ENCODE results near the gene NUP107. TPM values are rescaled to one million over a fixed set of nuclear protein-coding genes. Genes with fewer than 3 reads are reported as not detected.

The NUP107 gene
- total and polyA plus RNA-seq, 8 donors, result 28.3 to 79.4 (median 77.4) TPM

GRCh38 chr12:68784015-68784414, 97.2 kb downstream of the NUP107 start:
- no peak for TF ChIP-seq CTCF (IDR thresholded peaks at IDR 0.05)
- no peaks in the 10 kb centered on the region for H3K9me3 ChIP-seq
- peak overlapping the region in 1 of 2 donors; percentile 85 for H3K27ac ChIP-seq
- intact Hi-C loops (cut with DNase I), result no loop called here
- ATAC-seq, result peak; percentile 54
- peaks cover 0 to 53% of the 10 kb centered on the region in 2 donors for H3K4me1 ChIP-seq
- no peaks in the 10 kb centered on the region for H3K36me3 ChIP-seq
- no peak overlapping the region for H3K4me3 ChIP-seq
- DNase-seq, result peak in 1 of 4 donors; percentile 47
- no peaks in the 10 kb centered on the region for H3K27me3 ChIP-seq

GRCh38 chr12:68785358-68785757, 98.6 kb downstream of the NUP107 start:
- H3K27me3 ChIP-seq, result no peaks in the 10 kb centered on the region
- no peaks in the 10 kb centered on the region for H3K9me3 ChIP-seq
- no peak for TF ChIP-seq CTCF (IDR thresholded peaks at IDR 0.05)
- no peak overlapping the region for H3K4me3 ChIP-seq
- DNase-seq, result no peak
- peaks cover 0 to 53% of the 10 kb centered on the region in 2 donors for H3K4me1 ChIP-seq
- H3K27ac ChIP-seq, result peak overlapping the region in 1 of 2 donors; percentile 85
- peak; percentile 15 for ATAC-seq
- intact Hi-C loops (cut with DNase I), result no loop called here
- no peaks in the 10 kb centered on the region for H3K36me3 ChIP-seq

GRCh38 chr12:68785823-68786222, 99.0 kb downstream of the NUP107 start:
- H3K4me1 ChIP-seq, result peaks cover 0 to 53% of the 10 kb centered on the region in 2 donors
- TF ChIP-seq CTCF (IDR thresholded peaks at IDR 0.05), result no peak
- H3K9me3 ChIP-seq, result no peaks in the 10 kb centered on the region
- no peaks in the 10 kb centered on the region for H3K36me3 ChIP-seq
- DNase-seq, result no peak
- no peak overlapping the region for H3K4me3 ChIP-seq
- intact Hi-C loops (cut with DNase I), result no loop called here
- no peaks in the 10 kb centered on the region for H3K27me3 ChIP-seq
- no peak for ATAC-seq
- H3K27ac ChIP-seq, result peak overlapping the region in 1 of 2 donors; percentile 85

GRCh38 chr12:68786929-68787328, 100.2 kb downstream of the NUP107 start:
- intact Hi-C loops (cut with DNase I), result no loop called here
- TF ChIP-seq CTCF (IDR thresholded peaks at IDR 0.05), result no peak
- no peaks in the 10 kb centered on the region for H3K27me3 ChIP-seq
- H3K9me3 ChIP-seq, result no peaks in the 10 kb centered on the region
- peak overlapping the region; percentile 60 to 85 for H3K27ac ChIP-seq
- H3K4me1 ChIP-seq, result peaks cover 0 to 53% of the 10 kb centered on the region in 2 donors
- ATAC-seq (peak; percentile 33), DNase-seq (no peak)
- H3K4me3 ChIP-seq, result no peak overlapping the region
- H3K36me3 ChIP-seq, result no peaks in the 10 kb centered on the region

- Histone ChIP-seq H3K4me3 (no peak overlapping the region), H3K27me3 (no peaks in the 10 kb centered on the region), H3K36me3 (no peaks in the 10 kb centered on the region), H3K4me1 (peaks cover 0 to 49% of the 10 kb centered on the region in 2 donors), H3K9me3 (no peaks in the 10 kb centered on the region), H3K27ac (peak overlapping the region in 1 of 2 donors; percentile 85)
- no peak for ATAC-seq
- no peak for TF ChIP-seq CTCF (IDR thresholded peaks at IDR 0.05)
- DNase-seq, result no peak
- intact Hi-C loops (cut with DNase I), result no loop called here
Observed at GRCh38 chr12:68788554-68789143, 101.9 kb downstream of the NUP107 start.

Data from left lung (tissue), 10 donors.